Stimulated activated CD4-positive, alpha-beta T cell treated with anti-CD3 and anti-CD28 coated beads, Interleukin-2, amount 100 ng/mL, for 24 hours (primary cell): ENCODE results near the gene OR2V2.
"Not testable (repeated sequence)": the region's sequence is repeated elsewhere in the genome, so short reads cannot be mapped to it uniquely, and the experiment has no call there.

Source experiments
- DNase-seq, 2 donors: peaks; one replicate each; pipeline ENCODE4 v3.0.0-alpha.2; 2020

OR2V2 gene

GRCh38 chr5:181114844-181115778 lies 32.3 kb upstream of the OR2V2 start:
- DNase-seq: no peak

- DNase-seq: no peak
These were observed 29.0 kb upstream of the OR2V2 start for GRCh38 chr5:181118369-181118768.

GRCh38 chr5:181119105-181119504 lies 28.3 kb upstream of the OR2V2 start:
- DNase-seq: no peak

DNA sequence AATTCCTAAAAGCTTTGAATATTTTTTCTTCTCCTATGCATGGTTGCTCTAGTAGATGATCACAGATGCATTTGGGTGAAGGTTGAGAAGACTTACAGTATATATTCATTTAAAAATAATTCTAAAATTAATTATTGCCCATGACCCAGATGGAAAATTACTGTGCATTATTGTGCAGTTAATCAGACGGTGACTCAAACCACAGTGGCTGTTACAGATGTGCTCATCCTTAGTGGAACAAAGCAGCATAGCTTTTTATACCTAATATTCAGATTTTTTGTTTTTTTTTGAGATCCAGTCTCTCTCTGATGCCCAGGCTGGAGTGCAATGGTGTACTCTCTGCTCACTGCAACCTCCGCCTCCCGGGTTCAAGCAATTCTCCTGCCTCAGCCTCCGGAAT lies 27.1 kb upstream of the OR2V2 start:
- DNase-seq: no peak

GRCh38 chr5:181120761-181121160 lies 26.6 kb upstream of the OR2V2 start:
- no peak for DNase-seq

DNA sequence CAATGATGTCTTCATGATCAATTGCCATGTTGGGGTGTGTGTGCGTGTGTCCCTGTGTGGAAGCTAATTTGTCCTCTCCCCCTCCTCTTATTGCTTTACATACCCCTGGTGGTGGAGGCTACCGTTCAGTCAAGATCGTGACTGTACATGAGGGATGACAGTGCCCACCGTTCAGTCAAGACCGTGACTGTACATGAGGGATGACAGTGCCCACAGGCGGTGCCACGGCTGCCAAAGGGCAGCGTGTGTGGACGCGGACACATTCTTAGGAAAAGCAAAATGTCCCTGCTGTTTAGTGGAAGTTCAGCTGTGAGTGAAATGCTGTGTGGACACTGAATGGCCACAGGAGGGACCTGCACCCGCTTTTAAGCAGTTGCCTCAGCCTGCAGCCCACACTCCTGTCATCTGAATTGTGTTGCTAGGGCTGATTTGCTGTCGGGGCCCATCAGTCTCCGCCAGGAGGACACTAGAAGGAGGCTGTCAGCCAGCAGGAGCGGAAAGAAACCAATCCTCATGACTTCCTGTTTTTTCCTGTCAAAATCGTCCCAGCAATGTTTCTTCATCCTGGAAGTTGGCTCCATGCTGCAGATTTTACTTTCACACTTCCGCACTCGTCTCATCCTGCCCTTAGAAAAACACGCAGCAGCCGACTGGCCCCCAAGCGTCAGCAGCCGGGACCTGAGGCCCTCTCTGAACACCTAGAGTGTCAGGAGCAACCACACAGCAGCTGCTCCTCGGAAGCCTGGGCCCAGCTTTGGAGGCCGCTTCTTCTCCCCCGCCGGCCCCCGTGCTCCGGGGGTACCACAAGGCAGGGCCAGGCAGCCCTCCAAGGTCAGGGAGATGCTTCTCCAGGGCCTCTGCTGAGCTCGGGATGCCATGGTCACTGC lies 25.5 kb upstream of the OR2V2 start:
- no peak for DNase-seq

GRCh38 chr5:181124526-181124925 lies 22.9 kb upstream of the OR2V2 start:
- no peak for DNase-seq

GRCh38 chr5:181126841-181127240 lies 20.5 kb upstream of the OR2V2 start:
- no peak for DNase-seq

- DNase-seq: no peak
These were observed 19.9 kb upstream of the OR2V2 start for GRCh38 chr5:181127456-181127855.

- no peak for DNase-seq
These were observed 19.3 kb upstream of the OR2V2 start for GRCh38 chr5:181127907-181128626.

- no peak for DNase-seq
These were observed 17.8 kb upstream of the OR2V2 start for GRCh38 chr5:181129601-181130000.

DNA sequence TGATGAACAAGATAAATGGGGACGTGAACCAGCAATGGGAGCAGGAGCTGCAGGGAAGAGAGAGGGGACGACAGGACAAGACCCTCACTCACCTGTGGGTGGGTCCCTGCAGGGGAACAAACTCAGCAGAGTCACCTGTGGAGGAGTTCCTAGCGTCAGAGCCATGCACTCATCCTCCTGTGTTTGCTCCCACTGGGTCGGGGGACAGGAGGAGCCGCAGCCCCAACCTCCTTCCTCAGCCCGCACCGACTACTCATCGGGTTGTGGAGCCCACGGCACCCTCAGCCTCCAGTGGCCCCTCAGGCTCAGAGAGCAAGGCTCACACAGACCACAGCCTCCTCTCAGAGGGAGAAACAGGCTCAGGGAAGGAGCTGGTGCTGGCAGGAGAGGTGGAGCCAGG lies 17.3 kb upstream of the OR2V2 start:
- DNase-seq: not testable (repeated sequence)

DNA sequence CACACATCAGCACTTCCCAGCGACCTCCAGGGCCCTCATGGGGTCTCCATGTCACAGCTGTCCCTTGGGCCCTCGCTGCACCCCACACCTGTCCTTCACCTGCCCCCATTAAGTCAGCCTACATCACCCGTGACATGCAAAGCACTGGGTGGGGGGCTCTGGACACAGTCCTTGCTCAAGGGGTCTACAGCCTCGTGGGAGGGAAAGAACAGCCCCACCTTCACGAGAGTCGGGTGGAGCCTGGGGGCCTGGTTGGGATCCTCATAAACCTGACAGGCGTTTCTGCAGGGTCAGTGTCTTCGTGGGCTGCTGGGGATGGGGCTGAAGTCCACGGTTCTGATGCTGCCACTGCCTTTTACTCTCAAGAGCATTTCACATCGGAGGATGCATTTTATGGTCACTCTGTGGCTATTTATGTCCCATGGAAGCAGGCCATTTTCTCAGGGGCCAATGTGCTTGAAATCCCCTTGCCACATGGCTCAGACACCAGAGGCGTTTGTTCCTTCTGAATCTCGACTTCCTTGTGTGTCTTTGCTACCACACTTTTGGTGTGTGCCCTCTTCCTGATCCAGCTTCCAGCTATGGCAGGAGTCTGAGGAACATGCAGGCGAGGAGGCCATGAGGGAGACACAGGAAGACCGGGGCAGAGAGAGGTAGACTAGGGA lies 16.4 kb upstream of the OR2V2 start, which contains the start of gene OR2V1:
Gene OR2V1, minus strand, starts transcription at position 338 of the 665 bp plus-strand sequence. CDS start 5,865 bp downstream, outside the sequence.
- no peak for DNase-seq

GRCh38 chr5:181131514-181131913 lies 15.9 kb upstream of the OR2V2 start:
- no peak for DNase-seq

DNA sequence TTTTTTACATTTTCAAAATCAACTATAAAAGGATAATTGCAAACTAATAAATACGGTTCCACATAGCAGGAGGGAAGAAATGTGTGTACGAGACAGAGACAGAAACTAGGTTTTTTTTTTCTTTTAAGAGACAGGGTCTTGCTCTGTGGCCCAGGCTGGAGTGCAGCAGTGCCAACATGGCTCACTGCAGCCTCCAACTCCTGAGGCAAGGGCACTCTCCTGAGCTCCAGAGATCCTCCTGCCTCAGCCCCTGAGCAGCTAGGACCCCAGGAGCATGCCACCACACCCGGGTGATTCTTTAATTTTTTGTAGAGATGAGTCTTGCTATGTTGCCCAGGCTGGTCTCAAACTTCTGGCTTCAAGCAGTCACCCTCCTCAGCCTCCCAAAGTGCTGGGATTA lies 14.3 kb upstream of the OR2V2 start:
- DNase-seq: no peak

GRCh38 chr5:181133610-181134231 lies 13.7 kb upstream of the OR2V2 start:
- DNase-seq: no peak

DNA sequence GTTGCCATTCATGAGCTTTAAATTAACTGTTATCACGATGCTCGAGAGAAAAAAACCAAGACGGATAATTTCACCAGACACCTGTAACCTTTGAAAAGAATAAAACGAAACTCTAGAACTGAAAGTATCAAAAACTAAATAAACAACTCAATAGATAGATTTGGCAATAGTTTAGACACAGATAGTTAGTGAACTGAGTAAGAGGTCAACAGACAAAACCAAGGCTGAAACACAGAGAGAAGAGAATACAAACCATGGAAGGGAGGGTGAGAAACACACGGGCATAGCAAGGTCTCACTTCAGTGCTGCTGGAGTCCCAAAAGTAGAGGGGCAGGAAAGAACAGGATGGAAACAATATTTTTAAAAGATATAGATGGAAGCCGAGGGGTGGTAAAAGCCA lies 13.1 kb upstream of the OR2V2 start:
- DNase-seq: no peak

DNA sequence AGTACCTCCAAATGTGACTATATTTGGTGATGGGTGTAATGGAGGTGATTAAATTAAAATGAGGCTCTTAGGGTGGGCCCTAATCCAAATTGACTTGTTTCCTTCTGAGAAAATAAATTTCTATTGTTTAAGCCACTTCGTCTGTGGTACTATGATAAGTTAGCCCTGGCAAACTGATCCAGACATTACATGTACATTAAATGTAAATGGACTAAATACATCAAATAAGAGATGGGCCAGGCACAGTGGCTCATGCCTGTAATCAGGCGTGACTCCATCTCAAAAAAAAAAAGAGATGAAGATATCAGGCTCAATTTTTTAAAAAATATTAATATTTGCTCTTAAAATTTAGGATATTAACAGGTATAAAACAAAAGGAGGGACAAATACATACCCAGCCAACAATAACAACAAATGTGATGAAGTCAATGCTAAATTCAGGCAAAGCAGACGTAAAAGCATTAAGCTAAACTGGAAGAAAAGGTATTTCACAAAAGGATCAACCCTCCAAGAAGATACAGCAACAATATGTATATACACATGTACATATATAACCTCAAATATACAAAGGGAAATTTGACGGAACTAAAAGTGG lies 10.9 kb upstream of the OR2V2 start:
- DNase-seq: no peak

DNA sequence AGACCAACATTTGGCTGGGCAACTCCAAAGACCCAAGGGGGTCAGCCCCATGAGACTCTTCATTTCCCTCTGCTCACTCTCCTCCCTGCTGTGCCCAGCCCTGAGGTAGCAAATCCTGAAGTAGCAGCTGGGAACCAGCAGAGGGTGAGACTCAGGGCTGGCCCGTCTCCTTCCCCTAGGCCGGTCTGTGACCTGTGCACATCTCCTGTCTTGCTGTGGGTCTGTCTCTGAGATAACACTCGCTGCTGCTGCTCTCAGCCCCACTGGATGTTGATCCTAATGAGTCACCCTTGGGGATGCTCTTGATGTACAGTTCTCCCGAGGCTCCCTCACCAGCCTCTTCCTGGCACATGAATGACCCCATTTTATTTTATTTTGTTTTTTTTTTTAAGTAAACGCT lies 9.1 kb upstream of the OR2V2 start:
- no peak for DNase-seq

DNA sequence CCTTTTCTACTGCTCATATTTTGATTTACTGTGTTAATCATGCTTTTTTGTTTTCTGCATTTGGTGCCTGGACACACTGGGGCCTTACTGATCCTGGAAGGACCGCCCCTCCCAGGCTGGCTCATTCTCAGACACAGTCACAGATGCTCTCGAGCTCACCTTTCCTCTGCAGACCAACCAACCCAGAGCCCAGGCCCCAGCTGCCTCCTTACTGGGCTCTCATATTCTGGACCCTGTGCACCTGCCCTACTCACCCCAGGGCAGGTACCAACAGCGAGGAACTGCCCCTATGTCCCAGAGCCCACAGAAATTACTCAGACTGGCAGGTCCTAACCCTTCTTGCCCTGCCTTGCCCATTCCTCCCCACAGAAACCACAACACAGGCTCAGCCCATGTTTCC lies 6.6 kb upstream of the OR2V2 start:
- no peak for DNase-seq

- DNase-seq: no peak
These were observed 5.3 kb upstream of the OR2V2 start for GRCh38 chr5:181142054-181142453.

GRCh38 chr5:181145133-181145532 lies 2.3 kb upstream of the OR2V2 start:
- DNase-seq: no peak
